ENCODE data around the gene HK3. TPM values are rescaled to one million over a fixed set of nuclear protein-coding genes. Genes with fewer than 3 reads are reported as not detected.

Gene HK3
- total and polyA plus RNA-seq, 2 of the 8 experiments (the other 6 are each of a cell fraction or from before 2014, with no cell fraction given): not detected

DNA sequence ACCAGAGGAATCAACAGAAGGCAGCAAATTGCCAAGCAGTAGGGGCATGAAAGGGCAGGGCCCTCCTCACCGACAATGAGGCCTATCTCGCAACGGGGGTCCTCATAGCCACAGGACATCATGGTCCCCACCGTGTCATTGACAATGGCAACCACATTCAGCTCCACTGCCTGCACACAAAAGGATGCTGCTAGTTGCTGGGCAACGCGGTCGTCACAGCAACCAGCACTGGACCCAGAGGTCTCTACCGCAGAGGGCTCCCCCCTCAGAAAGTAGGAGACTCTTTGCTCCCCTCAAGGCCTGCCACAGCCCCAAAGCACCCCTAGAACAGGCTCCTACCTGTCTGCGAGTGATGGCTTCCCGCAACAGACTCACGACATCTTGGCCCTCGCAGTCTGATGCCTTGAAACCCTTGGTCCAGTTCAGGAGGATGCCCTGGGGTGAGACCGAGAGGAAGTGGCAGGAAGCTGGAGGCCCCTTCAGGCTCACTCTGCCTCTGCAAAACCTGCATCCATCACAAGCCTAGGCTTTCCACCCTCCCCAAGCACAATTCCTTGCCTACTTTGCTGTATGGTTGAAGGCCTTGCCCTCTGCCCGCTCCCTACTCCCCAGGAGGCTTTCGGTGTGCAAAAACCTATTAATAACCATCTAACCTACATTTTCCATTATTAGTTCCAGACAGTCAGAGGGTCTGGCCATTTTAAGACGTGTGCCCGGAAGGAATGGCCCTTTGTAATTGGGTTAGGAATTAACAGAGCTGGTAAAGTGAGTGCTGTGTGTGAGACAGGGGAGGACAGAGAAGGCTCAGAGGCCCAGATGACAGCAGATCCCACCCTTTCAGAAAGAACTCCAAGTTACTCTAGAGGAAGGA lies 15.2 kb downstream of the HK3 start:
- Histone ChIP-seq H3K23ac (ENCODE audit: insufficient read length) (no peak overlapping the region), H3K18ac (ENCODE audit: extremely low read depth, low read length) (no peak overlapping the region), H3K4me3 (ENCODE audit: extremely low read depth in 1 of 4, insufficient read depth in 2 of 4, low read depth in 3 of 4, low read length in 4 of 4) (no peak overlapping the region), H2AK5ac (ENCODE audit: low read depth, low read length) (no peak overlapping the region), H3K4me1 (replicated peaks in 1 of 4; ENCODE audit: control insufficient read depth in 3 of 4, insufficient read depth in 4 of 4, low read length in 3 of 4) (no peaks in the 10 kb centered on the region; a peak in 1 of 7 replicates), H2BK12ac (ENCODE audit: low read depth, low read length) (no peak overlapping the region), H3K79me2 (ENCODE audit: control insufficient read depth in 1 of 2, insufficient read depth in 2 of 2, low read length in 2 of 2) (no peaks in the 10 kb centered on the region), H3K27me3 (replicated peaks in 1 of 4; ENCODE audit: control insufficient read depth in 3 of 4, extremely low read depth in 1 of 4, insufficient read depth in 3 of 4, low read length in 3 of 4) (no peaks in the 10 kb centered on the region), H3K56ac (replicated peaks; ENCODE audit: insufficient read length, low read depth, low read length) (no peak overlapping the region), H3K79me1 (ENCODE audit: low read depth, low read length) (no peaks in the 10 kb centered on the region), H2BK120ac (replicated peaks; ENCODE audit: low read depth, low read length) (no peak overlapping the region), H2BK5ac (ENCODE audit: low read depth, low read length) (no peak overlapping the region), H3K14ac (ENCODE audit: insufficient read length) (no peak overlapping the region), H3K4me2 (ENCODE audit: insufficient read depth in 1 of 2, low read depth in 2 of 2, low read length in 2 of 2) (no peak overlapping the region), H4K20me1 (replicated peaks in 1 of 2; ENCODE audit: control insufficient read depth in 1 of 2, insufficient read depth in 2 of 2, low read length in 2 of 2) (no peaks in the 10 kb centered on the region), H4K91ac (replicated peaks; ENCODE audit: insufficient read length, low read length) (no peak overlapping the region), H3K27ac (ENCODE audit: low read depth, low read length) (no peak overlapping the region), H3K36me3 (ENCODE audit: control insufficient read depth in 2 of 4, insufficient read depth in 4 of 4, low read length in 3 of 4) (no peaks in the 10 kb centered on the region), H4K8ac (ENCODE audit: extremely low read depth, insufficient read depth, low read length) (no peak overlapping the region), H3K9ac (replicated peaks in 1 of 4; ENCODE audit: extremely low read depth in 1 of 4, low read depth in 3 of 4, low read length in 3 of 4) (no peak overlapping the region), H3K4ac (replicated peaks; ENCODE audit: insufficient read length, low read depth, low read length) (no peak overlapping the region), H2BK15ac (ENCODE audit: low read length) (no peak overlapping the region), H3K9me3 (ENCODE audit: insufficient read depth in 2 of 2, low read depth in 1 of 2, low read length in 1 of 2) (no peaks in the 10 kb centered on the region), H2BK20ac (ENCODE audit: low read length) (no peak overlapping the region), H2AFZ (ENCODE audit: low read length) (no peak overlapping the region), H4K5ac (ENCODE audit: insufficient read length, low read depth, low read length) (no peak overlapping the region), H3K23me2 (ENCODE audit: low read depth, low read length) (no peaks in the 10 kb centered on the region)
- WGBS, 2 experiments (ENCODE audit: extremely low coverage in 1 of 2, insufficient coverage in 1 of 2, insufficient read length in 1 of 2, insufficient replicate concordance in 2 of 2, low coverage in 1 of 2, low lambda C conversion rate in 2 of 2, missing lambda C conversion rate in 1 of 2): 94% methylated on average over 17 of the region's 17 CpGs; no CpG with 5 or more reads in 1 of the 2 experiments
- ChIA-PET CTCF (ENCODE audit: partially characterized antibody) (interaction anchor here (0.5 to 2.8 kb wide), 13 partner anchors 8 to 223 kb away, joined by 3 to 14 read pairs (median 3); partner anchors contain the start of gene HK3), POLR2A (ENCODE audit: partially characterized antibody) (no interaction called here)
- TF ChIP-seq YY1 (IDR thresholded peaks at IDR 0.05; ENCODE audit: low read depth, low read length) (no peak), BCL11A (IDR thresholded peaks at IDR 0.05; ENCODE audit: low read depth in 2 of 2, low read length in 2 of 2) (no peak), CTBP2 (IDR thresholded peaks at IDR 0.05; ENCODE audit: borderline replicate concordance, insufficient read depth, insufficient read length, low read length) (no peak), POLR2AphosphoS5 (IDR thresholded peaks at IDR 0.05; ENCODE audit: low read depth, low read length) (no peak), KDM4A (IDR thresholded peaks at IDR 0.05; ENCODE audit: low read depth, low read length, severe bottlenecking) (no peak), CHD1 (IDR thresholded peaks at IDR 0.05; ENCODE audit: low read depth, low read length) (no peak), GTF2F1 (IDR thresholded peaks at IDR 0.05; ENCODE audit: borderline replicate concordance, low read depth, low read length) (no peak), E2F6 (IDR thresholded peaks at IDR 0.05) (no peak), MAX (IDR thresholded peaks at IDR 0.05) (no peak), SRF (IDR thresholded peaks at IDR 0.05; ENCODE audit: low read depth, low read length) (no peak)
- FAIRE-seq (no peak), DNase-seq (ENCODE audit: low read depth in 1 of 2, low spot score in 2 of 2) (no peak)

Measured in H1 (cell line).